ENCODE data around the gene CLSTN1.

- TF ChIP-seq, protein P1, sequence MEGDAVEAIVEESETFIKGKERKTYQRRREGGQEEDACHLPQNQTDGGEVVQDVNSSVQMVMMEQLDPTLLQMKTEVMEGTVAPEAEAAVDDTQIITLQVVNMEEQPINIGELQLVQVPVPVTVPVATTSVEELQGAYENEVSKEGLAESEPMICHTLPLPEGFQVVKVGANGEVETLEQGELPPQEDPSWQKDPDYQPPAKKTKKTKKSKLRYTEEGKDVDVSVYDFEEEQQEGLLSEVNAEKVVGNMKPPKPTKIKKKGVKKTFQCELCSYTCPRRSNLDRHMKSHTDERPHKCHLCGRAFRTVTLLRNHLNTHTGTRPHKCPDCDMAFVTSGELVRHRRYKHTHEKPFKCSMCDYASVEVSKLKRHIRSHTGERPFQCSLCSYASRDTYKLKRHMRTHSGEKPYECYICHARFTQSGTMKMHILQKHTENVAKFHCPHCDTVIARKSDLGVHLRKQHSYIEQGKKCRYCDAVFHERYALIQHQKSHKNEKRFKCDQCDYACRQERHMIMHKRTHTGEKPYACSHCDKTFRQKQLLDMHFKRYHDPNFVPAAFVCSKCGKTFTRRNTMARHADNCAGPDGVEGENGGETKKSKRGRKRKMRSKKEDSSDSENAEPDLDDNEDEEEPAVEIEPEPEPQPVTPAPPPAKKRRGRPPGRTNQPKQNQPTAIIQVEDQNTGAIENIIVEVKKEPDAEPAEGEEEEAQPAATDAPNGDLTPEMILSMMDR (IDR thresholded peaks at IDR 0.05; ENCODE audit: borderline replicate concordance, extremely low read depth, low read length, poor library complexity, severe bottlenecking): no peak
- no peak for TF ChIP-seq EZH2 (IDR thresholded peaks at IDR 0.05; ENCODE audit: borderline replicate concordance, low read depth, low read length, severe bottlenecking)
Measured at GRCh38 chr1:9723926-9724325, 99.8 kb downstream of the CLSTN1 start.
